GM21526 (cell line): Measurements from ENCODE around the gene EMID1.

Source experiments
- ATAC-seq: cut with Tn5 transposase; IDR thresholded peaks from one replicate; pipeline ENCODE4 v1.9.1; 2021; ENCODE audit warnings: moderate library complexity; ENCODE audit not compliant: unreplicated experiment, low FRiP score

The EMID1 gene

GRCh38 chr22:29272624-29273023, 66.9 kb downstream of the EMID1 start:
- ATAC-seq, result no peak

GRCh38 chr22:29275167-29275566, 69.5 kb downstream of the EMID1 start:
- ATAC-seq, result no peak

DNA sequence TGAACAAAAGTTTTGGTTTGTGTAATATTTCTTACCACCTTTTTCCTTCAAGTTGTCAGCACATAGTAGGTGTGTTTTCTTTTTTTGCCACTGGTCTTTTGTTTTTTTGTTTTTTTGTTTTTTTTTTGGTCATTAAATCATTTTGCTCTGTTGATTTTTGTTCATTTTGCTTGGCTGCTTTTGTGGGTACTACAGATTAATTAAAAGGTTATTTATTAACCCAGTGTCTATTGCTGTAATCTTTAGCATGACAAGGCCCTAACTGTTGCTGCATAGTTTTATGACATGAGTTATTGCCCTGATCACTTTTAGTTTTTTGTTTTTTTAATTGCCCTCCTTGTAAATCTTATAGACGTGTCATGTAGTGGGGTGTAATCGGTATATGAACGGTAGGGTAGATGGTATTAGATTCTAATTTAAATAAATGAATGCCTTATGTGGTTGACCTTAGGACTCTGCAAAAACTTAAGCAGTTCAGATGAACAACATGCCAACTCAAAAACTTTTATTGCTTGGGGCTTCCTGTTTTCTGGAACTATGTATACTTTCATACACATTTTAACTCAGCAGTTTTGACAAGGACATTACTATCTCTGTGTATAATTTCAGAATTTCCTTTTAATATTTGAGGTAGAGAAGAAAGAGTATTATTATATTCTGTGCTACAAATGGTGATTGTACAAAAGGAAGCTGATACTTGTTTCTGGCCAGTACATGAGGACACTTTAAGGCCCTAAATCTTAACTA, 70.3 kb downstream of the EMID1 start:
- ATAC-seq, result no peak

DNA sequence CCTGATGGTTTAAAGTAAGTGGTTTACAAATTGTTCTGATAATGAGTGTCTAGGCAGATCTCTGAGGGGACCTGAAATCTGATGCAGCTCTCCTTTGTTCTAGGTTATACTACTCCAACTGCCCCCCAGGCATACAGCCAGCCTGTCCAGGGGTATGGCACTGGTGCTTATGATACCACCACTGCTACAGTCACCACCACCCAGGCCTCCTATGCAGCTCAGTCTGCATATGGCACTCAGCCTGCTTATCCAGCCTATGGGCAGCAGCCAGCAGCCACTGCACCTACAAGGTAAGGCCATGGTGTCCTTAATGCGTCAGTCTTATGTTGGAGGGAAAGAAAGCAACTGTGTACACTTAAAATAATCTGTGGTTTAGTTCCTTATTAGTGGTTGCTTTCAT, 72.2 kb downstream of the EMID1 start:
- ATAC-seq, result no peak

- ATAC-seq, result no peak
Observed at GRCh38 chr22:29284196-29284595, 78.5 kb downstream of the EMID1 start.

GRCh38 chr22:29288837-29289236, 83.1 kb downstream of the EMID1 start:
- no peak for ATAC-seq

DNA sequence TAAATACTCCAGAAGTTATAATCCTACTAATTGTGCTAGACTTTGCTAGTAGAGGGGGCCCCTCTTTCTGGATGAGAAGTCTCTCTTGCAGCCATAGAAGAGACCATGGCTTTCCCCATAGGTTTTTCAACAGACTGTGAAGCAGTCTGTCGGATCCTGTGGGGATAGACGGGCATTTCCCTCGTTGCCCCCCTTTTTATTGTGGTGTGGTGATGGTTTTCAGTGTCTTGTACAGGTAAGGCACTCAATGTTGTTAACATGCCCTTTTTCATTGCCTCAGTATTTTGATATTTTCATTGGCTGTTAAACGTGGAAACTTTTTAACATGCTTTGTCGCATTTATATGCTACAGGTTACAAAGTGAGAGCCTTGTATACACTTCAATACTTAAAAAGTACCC, 84.4 kb downstream of the EMID1 start:
- ATAC-seq, result no peak

DNA sequence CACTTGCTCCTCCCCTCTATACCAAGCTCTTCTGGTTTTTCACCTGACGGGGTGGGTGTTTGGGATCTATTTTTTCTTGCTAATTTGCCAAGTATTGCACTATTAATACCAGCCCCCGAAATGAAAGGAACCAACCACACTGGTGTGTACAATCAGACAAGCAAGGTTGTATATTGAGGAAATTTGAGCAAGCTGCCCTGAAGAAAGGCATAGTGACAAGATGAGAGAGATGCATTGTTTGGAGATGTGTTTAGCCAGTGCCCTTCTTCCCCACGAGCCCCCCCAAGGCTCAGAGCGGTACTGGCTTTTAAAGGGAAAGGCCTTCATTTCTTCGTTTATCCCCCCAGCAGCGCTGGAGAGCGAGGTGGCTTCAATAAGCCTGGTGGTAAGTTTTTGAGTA, 85.5 kb downstream of the EMID1 start:
- ATAC-seq, result no peak

- ATAC-seq, result no peak
Observed at GRCh38 chr22:29292379-29292778, 86.7 kb downstream of the EMID1 start.

GRCh38 chr22:29298641-29299040, 92.9 kb downstream of the EMID1 start:
- no peak for ATAC-seq

DNA sequence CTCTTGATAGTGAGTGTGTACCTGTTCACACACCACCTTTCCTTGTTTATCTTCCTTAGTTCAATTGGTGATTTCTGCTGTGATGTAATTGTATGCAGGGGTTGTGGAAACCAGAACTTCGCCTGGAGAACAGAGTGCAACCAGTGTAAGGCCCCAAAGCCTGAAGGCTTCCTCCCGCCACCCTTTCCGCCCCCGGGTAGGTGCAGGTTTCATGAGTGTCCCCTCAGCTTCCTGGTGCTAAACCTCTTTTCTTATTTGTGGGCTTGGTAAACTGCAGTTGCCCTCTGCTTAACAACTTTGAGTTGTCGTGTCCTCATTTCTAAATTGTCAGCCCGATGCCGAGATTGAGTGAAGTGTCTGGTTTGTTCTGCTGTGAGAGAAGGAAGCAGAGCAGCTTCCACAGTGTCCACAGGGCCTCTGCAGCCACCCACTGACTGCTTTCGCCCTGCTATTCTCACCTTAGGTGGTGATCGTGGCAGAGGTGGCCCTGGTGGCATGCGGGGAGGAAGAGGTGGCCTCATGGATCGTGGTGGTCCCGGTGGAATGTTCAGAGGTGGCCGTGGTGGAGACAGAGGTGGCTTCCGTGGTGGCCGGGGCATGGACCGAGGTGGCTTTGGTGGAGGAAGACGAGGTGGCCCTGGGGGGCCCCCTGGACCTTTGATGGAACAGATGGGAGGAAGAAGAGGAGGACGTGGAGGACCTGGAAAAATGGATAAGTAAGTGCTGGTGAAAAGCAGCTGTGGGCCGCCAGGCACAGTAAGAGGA, 93.6 kb downstream of the EMID1 start:
- no peak for ATAC-seq

- no peak for ATAC-seq
Observed at GRCh38 chr22:29300467-29300806, 94.7 kb downstream of the EMID1 start.

DNA sequence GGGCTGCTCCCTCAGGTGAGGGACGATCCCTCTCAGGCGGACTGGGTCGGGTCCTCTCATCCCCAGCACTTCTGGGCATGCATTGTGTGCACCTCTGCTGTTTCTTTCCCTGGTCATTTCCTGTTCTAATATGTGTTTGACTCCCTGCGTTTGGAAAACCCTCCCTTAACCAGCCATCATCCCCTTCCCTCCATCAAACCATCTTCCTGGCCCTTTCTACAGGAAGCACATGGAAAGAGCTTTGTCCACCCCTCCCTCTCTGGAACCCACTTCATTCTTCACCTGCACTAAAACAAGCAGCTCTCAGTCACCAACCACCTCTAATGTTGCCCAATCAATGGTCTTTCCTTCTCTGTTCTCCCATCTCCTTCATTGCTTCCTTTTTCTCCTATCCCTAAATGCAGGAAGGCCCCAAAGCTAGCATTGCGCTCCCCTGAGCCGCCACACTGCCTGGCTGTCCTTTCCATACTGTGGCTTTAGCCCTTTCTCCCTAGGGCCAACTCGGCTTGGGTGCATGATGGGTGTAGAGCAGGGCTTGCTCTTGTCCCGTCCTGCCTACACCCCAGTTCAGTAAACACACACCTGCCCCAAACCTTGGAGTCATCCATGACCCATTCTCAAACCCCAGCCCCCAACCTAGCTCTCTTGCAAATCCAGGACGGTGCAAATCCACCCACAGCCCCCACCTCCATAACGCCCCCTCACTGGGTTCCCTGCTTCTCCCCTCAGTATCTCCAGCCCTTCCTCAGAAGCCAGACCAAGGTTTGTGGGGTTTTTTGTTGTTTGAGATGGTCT, 95.3 kb downstream of the EMID1 start:
- ATAC-seq, result no peak

DNA sequence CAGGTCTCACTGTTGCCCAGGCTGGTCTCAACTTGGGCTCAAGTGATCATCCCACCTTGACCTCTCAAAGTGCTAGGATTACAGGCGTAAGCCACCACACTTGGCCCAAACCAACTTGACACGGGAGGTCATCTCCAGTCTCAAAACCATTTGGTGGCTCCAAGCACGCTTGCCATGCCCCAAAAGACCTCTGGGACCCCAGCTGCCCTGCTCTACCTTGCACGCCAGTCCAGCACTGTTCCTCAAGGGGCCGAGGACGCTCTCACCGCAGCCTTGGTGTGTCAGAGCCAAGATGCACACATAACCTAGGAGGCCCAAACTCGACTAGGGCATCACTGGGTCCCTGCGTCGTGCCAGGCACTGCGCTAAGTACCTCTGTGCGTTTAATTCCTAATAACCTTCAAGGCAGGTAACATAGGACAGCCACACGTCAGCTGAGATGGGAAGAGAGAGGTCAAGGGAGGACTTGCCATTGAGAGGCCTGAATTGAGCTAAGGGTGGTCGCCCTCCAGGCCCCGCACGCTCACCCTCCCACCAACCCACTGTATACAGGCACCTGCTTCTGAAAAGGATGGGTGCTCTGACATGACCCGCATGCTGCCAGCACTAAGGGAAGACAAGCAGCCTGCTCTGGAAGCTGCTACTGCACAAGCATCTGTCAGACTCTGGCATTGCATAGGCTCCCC, 96.2 kb downstream of the EMID1 start:
- ATAC-seq, result no peak

GRCh38 chr22:29302402-29302680, 96.6 kb downstream of the EMID1 start:
- no peak for ATAC-seq

DNA sequence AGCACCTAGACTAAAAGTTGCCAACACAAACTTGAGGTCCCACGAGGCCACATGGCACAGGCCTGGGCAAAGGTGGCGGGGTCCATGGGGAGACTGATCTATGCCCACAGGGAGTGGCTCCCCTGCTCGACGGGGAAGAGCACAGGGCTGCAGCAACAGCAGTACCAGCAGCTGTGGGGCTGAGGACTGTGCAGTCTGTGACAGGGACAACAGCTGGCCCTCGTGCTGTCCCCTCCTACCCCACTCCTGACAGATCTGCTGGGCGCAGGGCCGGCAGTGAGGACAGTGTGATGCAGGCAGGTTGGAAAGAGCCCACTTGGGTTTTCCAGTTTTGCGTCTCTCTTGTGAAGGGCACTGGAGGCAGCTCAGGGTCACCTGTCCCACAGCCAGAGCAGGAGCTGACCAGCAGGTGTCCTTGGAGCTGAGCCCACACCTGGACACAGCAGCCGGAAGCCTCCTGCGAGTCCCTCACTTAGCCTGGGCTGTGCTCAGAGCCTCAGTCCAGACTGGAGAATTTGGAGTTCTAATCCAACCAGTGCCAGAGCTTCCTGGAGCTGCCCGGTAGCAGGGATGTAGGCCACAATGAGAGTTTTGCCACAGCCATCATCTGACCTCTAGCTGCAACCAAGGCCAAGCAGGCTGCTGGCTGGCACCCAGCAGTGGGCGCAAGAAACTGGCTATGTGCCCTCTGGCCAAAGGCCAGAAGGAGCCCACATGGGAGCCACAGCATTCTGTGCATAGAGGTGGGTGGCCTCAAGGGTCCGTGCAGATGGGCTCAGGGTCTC, 97.2 kb downstream of the EMID1 start:
- ATAC-seq, result no peak

GRCh38 chr22:29305836-29306174, 100.1 kb downstream of the EMID1 start:
- no peak for ATAC-seq

GRCh38 chr22:29306175-29306834, 100.6 kb downstream of the EMID1 start, which contains the start of gene GAS2L1:
TSS of gene GAS2L1 (plus strand) at chr22:29306650. CDS start at chr22:29308106, 1,456 bp downstream.
- no peak for ATAC-seq

DNA sequence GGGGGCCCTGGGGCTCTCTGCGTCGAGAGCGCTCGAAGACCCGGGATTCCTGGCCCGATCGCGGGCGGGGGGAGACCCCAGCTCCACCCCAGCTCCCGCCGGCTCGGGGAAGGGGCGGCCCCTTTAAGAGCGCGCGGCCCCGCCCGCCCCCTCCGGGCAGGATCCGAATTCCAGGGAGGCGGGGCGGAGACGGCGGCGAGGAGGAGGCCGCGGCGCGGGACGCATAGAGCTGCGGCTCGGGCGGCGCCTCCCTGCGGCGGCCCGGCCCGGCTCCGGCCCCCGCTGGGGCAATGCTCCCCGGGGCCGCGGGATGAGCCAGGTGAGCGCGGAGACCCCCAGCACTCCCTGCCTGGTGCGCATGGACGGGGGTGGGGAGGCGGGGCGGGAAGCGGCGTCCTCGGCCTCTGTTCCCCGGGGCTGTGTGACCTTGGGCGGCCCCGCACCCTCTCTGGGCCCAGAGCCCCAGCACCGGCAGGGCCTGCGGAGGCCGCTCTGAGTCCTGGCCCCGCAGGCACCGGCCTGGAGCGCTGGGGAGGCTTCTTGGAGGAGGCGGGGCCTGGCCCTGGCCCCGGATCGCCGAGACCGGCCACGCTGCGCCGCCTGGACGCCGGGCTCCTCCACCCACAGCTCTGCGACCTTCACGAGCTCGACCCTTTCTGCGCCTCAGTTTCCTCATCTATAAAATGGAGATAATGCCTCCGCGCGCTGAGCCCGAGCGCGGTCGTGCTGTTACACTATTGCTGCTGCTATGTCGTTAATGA, 101.3 kb downstream of the EMID1 start:
- ATAC-seq, result no peak
